Liver (tissue), 9 donors: Measurements from ENCODE around the gene FOXI2. TPM values are rescaled to one million over a fixed set of nuclear protein-coding genes. Genes with fewer than 3 reads are reported as not detected.

ENCODE experiments used
- DNase-seq: peaks from one replicate; pipeline ENCODE4 v3.0.0-alpha.2; 2017; ENCODE audit warnings: low spot score
- H3K27ac ChIP-seq, 2 donors: one replicate each; pipeline ENCODE4 v1.7.0; 2013; ENCODE audit warnings: inconsistent platforms in 2 of 2, low read length in 2 of 2, control low read depth in 1 of 2, low read depth in 1 of 2, mild to moderate bottlenecking in 1 of 2
- H3K27me3 ChIP-seq, 4 donors: one replicate each; pipeline versions ENCODE4 v1.6.1 to v1.7.0; 2013; ENCODE audit warnings: low read length in 3 of 4, inconsistent platforms in 1 of 4, mild to moderate bottlenecking in 1 of 4, moderate library complexity in 1 of 4; ENCODE audit not compliant: control insufficient read depth in 4 of 4, insufficient read depth in 4 of 4
- H3K36me3 ChIP-seq, 4 donors: one replicate each; pipeline versions ENCODE4 v1.6.1 to v1.7.0; 2013; ENCODE audit warnings: low read length in 3 of 4, mild to moderate bottlenecking in 3 of 4, low read depth in 1 of 4, moderate library complexity in 1 of 4; ENCODE audit not compliant: control insufficient read depth in 4 of 4, insufficient read depth in 3 of 4
- H3K4me1 ChIP-seq, 4 donors: one replicate each; pipeline versions ENCODE4 v1.6.1 to v1.7.0; 2013; ENCODE audit warnings: low read length in 3 of 4, mild to moderate bottlenecking in 3 of 4, moderate library complexity in 1 of 4; ENCODE audit not compliant: control insufficient read depth in 4 of 4, insufficient read depth in 4 of 4
- H3K4me3 ChIP-seq, 3 donors: one replicate each; pipeline versions ENCODE4 v1.6.1 to v1.7.0; 2013; ENCODE audit warnings: low read length in 3 of 3, control low read depth in 1 of 3, low read depth in 1 of 3, mild to moderate bottlenecking in 1 of 3
- H3K9ac ChIP-seq, 2 donors: one replicate each; pipeline ENCODE4 v1.7.0; 2013; ENCODE audit warnings: low read length in 2 of 2, mild to moderate bottlenecking in 2 of 2, moderate library complexity in 2 of 2, control low read depth in 1 of 2, low read depth in 1 of 2
- H3K9me3 ChIP-seq, 4 donors: one replicate each; pipeline versions ENCODE4 v1.6.1 to v1.7.0; 2013; ENCODE audit warnings: low read length in 3 of 4; ENCODE audit not compliant: control insufficient read depth in 4 of 4
- ATF3 ChIP-seq: IDR thresholded peaks from 2 replicates; pipeline ENCODE4 v1.6.1; 2016; ENCODE audit warnings: antibody characterized with exemption
- CTCF ChIP-seq: fragments of 150-350 bp; IDR thresholded peaks from 2 replicates; pipeline ENCODE4 v1.5.1; 2017; ENCODE audit warnings: improper control_type of control experiment, low read depth, low read length; ENCODE audit not compliant: missing input control
- EGR1 ChIP-seq, 2 donors: IDR thresholded peaks; 2 replicates each; pipeline ENCODE4 v1.6.1; 2016 to 2018; ENCODE audit warnings: antibody characterized with exemption in 2 of 2, low read depth in 2 of 2
- FOXA1 ChIP-seq: IDR thresholded peaks from 2 replicates; pipeline ENCODE4 v1.6.1; 2016; ENCODE audit warnings: antibody characterized with exemption
- FOXA2 ChIP-seq: IDR thresholded peaks from 2 replicates; pipeline ENCODE4 v1.6.1; 2016; ENCODE audit warnings: antibody characterized with exemption
- GABPA ChIP-seq, 2 donors: IDR thresholded peaks in 1 of 2; conservative IDR thresholded peaks in 1 of 2; 2 replicates each; pipeline ENCODE4 v1.6.1; 2016; ENCODE audit warnings: antibody characterized with exemption in 2 of 2, mild to moderate bottlenecking in 1 of 2, moderate library complexity in 1 of 2
- HNF4A ChIP-seq, 2 donors: conservative IDR thresholded peaks; 2 replicates each; pipeline ENCODE4 v1.6.1; 2016; ENCODE audit warnings: antibody characterized with exemption in 2 of 2, mild to moderate bottlenecking in 2 of 2
- HNF4G ChIP-seq: IDR thresholded peaks from 2 replicates; pipeline ENCODE4 v1.6.1; 2016; ENCODE audit warnings: antibody characterized with exemption
- JUND ChIP-seq, 2 donors: IDR thresholded peaks; 2 replicates each; pipeline ENCODE4 v1.6.1; 2016; ENCODE audit warnings: antibody characterized with exemption in 2 of 2
- MAX ChIP-seq: IDR thresholded peaks from 2 replicates; pipeline ENCODE4 v1.6.1; 2016; ENCODE audit warnings: antibody characterized with exemption
- NR2F2 ChIP-seq: IDR thresholded peaks from 2 replicates; pipeline ENCODE4 v1.6.1; 2016; ENCODE audit warnings: antibody characterized with exemption
- RAD21 ChIP-seq, 2 donors: IDR thresholded peaks; 2 replicates each; pipeline ENCODE4 v1.6.1; 2016; ENCODE audit warnings: antibody characterized with exemption in 2 of 2, mild to moderate bottlenecking in 2 of 2
- REST ChIP-seq: IDR thresholded peaks from 2 replicates; pipeline ENCODE4 v1.6.1; 2016; ENCODE audit warnings: antibody characterized with exemption, mild to moderate bottlenecking
- RXRA ChIP-seq, 2 donors: IDR thresholded peaks; 2 replicates each; pipeline ENCODE4 v1.6.1; 2017 to 2018; ENCODE audit warnings: antibody characterized with exemption in 2 of 2, mild to moderate bottlenecking in 1 of 2
- SP1 ChIP-seq: IDR thresholded peaks from 2 replicates; pipeline ENCODE4 v1.6.1; 2018; ENCODE audit warnings: antibody characterized with exemption, mild to moderate bottlenecking
- TAF1 ChIP-seq: conservative IDR thresholded peaks from 2 replicates; pipeline ENCODE4 v1.6.1; 2016; ENCODE audit warnings: antibody characterized with exemption, mild to moderate bottlenecking
- YY1 ChIP-seq: IDR thresholded peaks from 2 replicates; pipeline ENCODE4 v1.6.1; 2016; ENCODE audit warnings: antibody characterized with exemption, mild to moderate bottlenecking
- ZBTB33 ChIP-seq: IDR thresholded peaks from 2 replicates; pipeline ENCODE4 v1.6.1; 2016; ENCODE audit warnings: antibody characterized with exemption
- WGBS: extraction: QIAGEN DNeasy Blood & Tissue Kit; methylation state at CpG from one replicate; pipeline ENCODE4 v1.1.7; 2013; 5-methylcytosine and 5-hydroxymethylcytosine counted together
- polyA plus RNA-seq, 2 donors: library from polyadenylated mRNA; stranded (reverse) in 1 of 2; unstranded in 1 of 2; fragments of 200-250 nt in 1 of 2; fragments of >200 nt in 1 of 2; fragmentation: Nextera tagmentation in 1 of 2; extraction: Ambion mirVana in 1 of 2; gene quantifications; one replicate each; pipeline versions ENCODE4 v1.2.1 to v1.2.3, GENCODE V29; 2013 to 2015
- total RNA-seq, 2 donors: library from RNA; depleted of rRNA; stranded (reverse); fragments of >200 nt; gene quantifications; one replicate each; pipeline ENCODE4 v1.2.3, GENCODE V29; 2014
- donor health status: healthy.
- donor health status: healthy.
- donor health status: healthy.
- donor health status: healthy.
- donor health status: healthy.

FOXI2 gene
- total and polyA plus RNA-seq, 4 donors, result under 0.01 to 0.01 TPM; not detected in 2

- WGBS, result 65% methylated on average over 3 of the region's 3 CpGs
- TF ChIP-seq CTCF, result no peak
- no peak for TF ChIP-seq ZBTB33
- no peak for TF ChIP-seq FOXA2
These were observed 6.2 kb downstream of the FOXI2 start for GRCh38 chr10:127743205-127743604.

GRCh38 chr10:127744956-127745355 lies 8.0 kb downstream of the FOXI2 start:
- H3K9ac ChIP-seq, result no peak overlapping the region
- no peaks in the 10 kb centered on the region for H3K9me3 ChIP-seq
- DNase-seq, result no peak
- no peak for TF ChIP-seq HNF4G
- no peak for TF ChIP-seq NR2F2
- TF ChIP-seq HNF4A (conservative IDR thresholded peaks at IDR 0.05), result no peak
- no peak for TF ChIP-seq ZBTB33
- no peak for TF ChIP-seq TAF1
- TF ChIP-seq SP1, result no peak
- no peak for TF ChIP-seq MAX
- no peak for TF ChIP-seq RAD21 (IDR thresholded peaks at IDR 0.05)
- no peak for TF ChIP-seq ATF3
- no peak for TF ChIP-seq YY1
- no peak for TF ChIP-seq REST
- TF ChIP-seq FOXA2, result no peak
- TF ChIP-seq CTCF, result no peak
- TF ChIP-seq GABPA (IDR thresholded peaks at IDR 0.05 in 1 of 2, conservative IDR thresholded peaks at IDR 0.05 in 1 of 2), result no peak
- no peak for TF ChIP-seq JUND (IDR thresholded peaks at IDR 0.05)
- no peak for TF ChIP-seq FOXA1
- TF ChIP-seq RXRA (IDR thresholded peaks at IDR 0.05), result no peak
- no peak for TF ChIP-seq EGR1 (IDR thresholded peaks at IDR 0.05; ENCODE audit: low read depth in 2 of 2)
- no peaks in the 10 kb centered on the region for H3K36me3 ChIP-seq
- H3K4me1 ChIP-seq, result no peaks in the 10 kb centered on the region
- 74% methylated on average over 9 of the region's 9 CpGs for WGBS
- no peak overlapping the region for H3K27ac ChIP-seq
- H3K4me3 ChIP-seq, result no peak overlapping the region
- H3K27me3 ChIP-seq, result peaks cover 0 to under 1% (median 0%) of the 10 kb centered on the region in 4 donors

More at GRCh38 chr10:127743205-127743604, 6.2 kb downstream of the FOXI2 start:
- Histone ChIP-seq H3K9me3 (no peaks in the 10 kb centered on the region), H3K36me3 (no peaks in the 10 kb centered on the region), H3K9ac (no peak overlapping the region), H3K4me3 (no peak overlapping the region), H3K4me1 (peaks cover 0 to 8% (median 3%) of the 10 kb centered on the region in 4 donors), H3K27ac (no peak overlapping the region), H3K27me3 (peaks cover 0 to 4% (median 0%) of the 10 kb centered on the region in 4 donors)
- no peak for DNase-seq
